HG03558 (cell line): Measurements from ENCODE around the gene OSER1.
"Not testable (repeated sequence)": the region's sequence is repeated elsewhere in the genome, so short reads cannot be mapped to it uniquely, and the experiment has no call there.

Experiments used
- ATAC-seq: cut with Tn5 transposase; IDR thresholded peaks from one replicate; pipeline ENCODE4 v1.9.1; 2021; ENCODE audit warnings: moderate number of reproducible peaks; ENCODE audit not compliant: unreplicated experiment; ENCODE audit errors: extremely low read depth

Gene OSER1

GRCh38 chr20:44204156-44204831 lies 6.3 kb downstream of the OSER1 start:
- ATAC-seq: no peak

- no peak for ATAC-seq
These were observed 7.4 kb downstream of the OSER1 start for GRCh38 chr20:44203161-44203560.

- ATAC-seq: no peak
These were observed 9.6 kb downstream of the OSER1 start for GRCh38 chr20:44200983-44201382.

- ATAC-seq: no peak
These were observed 10.2 kb downstream of the OSER1 start for GRCh38 chr20:44200371-44200770.

- no peak for ATAC-seq
These were observed 10.7 kb downstream of the OSER1 start for GRCh38 chr20:44199877-44200276.

- ATAC-seq: no peak
These were observed 11.7 kb downstream of the OSER1 start for GRCh38 chr20:44198872-44199271.

GRCh38 chr20:44196271-44196670 lies 14.3 kb downstream of the OSER1 start:
- no peak for ATAC-seq

- ATAC-seq: no peak
These were observed 15.0 kb downstream of the OSER1 start for GRCh38 chr20:44195605-44196004.

- no peak for ATAC-seq
These were observed 16.8 kb downstream of the OSER1 start for GRCh38 chr20:44193801-44194200.

- ATAC-seq: not testable (repeated sequence)
These were observed 18.9 kb downstream of the OSER1 start for GRCh38 chr20:44191640-44192039.

GRCh38 chr20:44190197-44190852 lies 20.2 kb downstream of the OSER1 start:
- not testable (repeated sequence) for ATAC-seq

- no peak for ATAC-seq
These were observed 21.8 kb downstream of the OSER1 start for GRCh38 chr20:44188752-44189151.

GRCh38 chr20:44187772-44188709 lies 22.5 kb downstream of the OSER1 start:
- no peak for ATAC-seq

- ATAC-seq: no peak
These were observed 23.4 kb downstream of the OSER1 start, which contains the start of gene JPH2 for GRCh38 chr20:44187054-44187771. Gene JPH2 (minus strand): TSS chr20:44187188. CDS start chr20:44186705, 483 bp downstream.

- no peak for ATAC-seq
These were observed 23.9 kb downstream of the OSER1 start for GRCh38 chr20:44186674-44187053.

- ATAC-seq: no peak
These were observed 24.4 kb downstream of the OSER1 start for GRCh38 chr20:44186201-44186600.

GRCh38 chr20:44185574-44185973 lies 25.0 kb downstream of the OSER1 start:
- ATAC-seq: no peak

- ATAC-seq: no peak
These were observed 27.3 kb downstream of the OSER1 start for GRCh38 chr20:44183282-44183681.

- no peak for ATAC-seq
These were observed 27.7 kb downstream of the OSER1 start for GRCh38 chr20:44182863-44183262.

- no peak for ATAC-seq
These were observed 28.3 kb downstream of the OSER1 start for GRCh38 chr20:44182135-44182765.
